PFSK-1 (cell line): ENCODE data around the gene GPD1. TPM values are rescaled to one million over a fixed set of nuclear protein-coding genes. Genes with fewer than 3 reads are reported as not detected.

Experiments used
- FOXP2 ChIP-seq: optimal IDR thresholded peaks from 2 replicates; pipeline ENCODE3; 2011; ENCODE audit warnings: borderline replicate concordance, control low read depth, inconsistent platforms; ENCODE audit not compliant: insufficient read depth; ENCODE audit errors: extremely low read length, extremely low read depth
- POLR2AphosphoS5 ChIP-seq: IDR thresholded peaks from 2 replicates; pipeline ENCODE4 v1.6.1; 2012; ENCODE audit warnings: low read depth, mild to moderate bottlenecking, control low read depth, low read length, moderate library complexity
- REST ChIP-seq, 2 experiments: IDR thresholded peaks; 2 replicates each; pipeline versions ENCODE4 v1.6.1 to v1.8.0; 2011 to 2012; ENCODE audit warnings: low read depth in 2 of 2, low read length in 2 of 2, control low read depth in 1 of 2, inconsistent platforms in 1 of 2, mild to moderate bottlenecking in 1 of 2, moderate library complexity in 1 of 2; ENCODE audit not compliant: insufficient read depth in 1 of 2
- SIN3A ChIP-seq: IDR thresholded peaks from 2 replicates; pipeline ENCODE4 v1.6.1; 2012; ENCODE audit warnings: mild to moderate bottlenecking, low read length, moderate library complexity, borderline replicate concordance; ENCODE audit not compliant: insufficient read depth
- TAF1 ChIP-seq: IDR thresholded peaks from 2 replicates; pipeline ENCODE4 v1.6.1; 2012; ENCODE audit warnings: low read length, control low read depth, borderline replicate concordance; ENCODE audit not compliant: insufficient read depth
- polyA plus RNA-seq: library from polyadenylated mRNA; unstranded; fragments of >200 nt; gene quantifications from one replicate; pipeline ENCODE4 v1.2.1, GENCODE V29; 2012; ENCODE audit warnings: low read depth, missing spikeins; ENCODE audit not compliant: insufficient read length

GPD1 gene
- polyA plus RNA-seq = 0.46 TPM

GRCh38 chr12:50103767-50104321, at the start of gene GPD1:
Gene GPD1 (plus strand): TSS chr12:50104008. CDS start chr12:50104051, 43 bp downstream.
- TF ChIP-seq FOXP2 = no peak
- TF ChIP-seq POLR2AphosphoS5 = no peak
- no peak for TF ChIP-seq SIN3A
- no peak for TF ChIP-seq REST (IDR thresholded peaks at IDR 0.05; ENCODE audit: insufficient read depth in 1 of 2, low read depth in 2 of 2, low read length in 2 of 2)
- TF ChIP-seq TAF1 = no peak

GRCh38 chr12:50055831-50056638, 47.8 kb upstream of the GPD1 start:
- peak; percentile 51 to 81; a peak in 3 of 4 replicates for TF ChIP-seq REST (IDR thresholded peaks at IDR 0.05; ENCODE audit: insufficient read depth in 1 of 2, low read depth in 2 of 2, low read length in 2 of 2)
- no peak for TF ChIP-seq POLR2AphosphoS5

- no peak for TF ChIP-seq POLR2AphosphoS5
- no peak for TF ChIP-seq TAF1
- no peak for TF ChIP-seq FOXP2
- no peak for TF ChIP-seq SIN3A
- TF ChIP-seq REST (IDR thresholded peaks at IDR 0.05; ENCODE audit: insufficient read depth in 1 of 2, low read depth in 2 of 2, low read length in 2 of 2) = no peak
Observed at GRCh38 chr12:50056639-50056976, 47.2 kb upstream of the GPD1 start.

GRCh38 chr12:50057000-50057841, 46.6 kb upstream of the GPD1 start, which contains the start of gene ASIC1:
Gene ASIC1 (plus strand): TSS chr12:50057596. CDS start chr12:50058767, 1,171 bp downstream.
- TF ChIP-seq POLR2AphosphoS5 (peak; percentile 37; the same call in 1 of the 2 replicates), FOXP2 (peak; percentile 29), REST (IDR thresholded peaks at IDR 0.05; ENCODE audit: insufficient read depth in 1 of 2, low read depth in 2 of 2, low read length in 2 of 2) (no peak)
